AG08396 (cell line): Measurements from ENCODE around the gene ABLIM2.

Experiments used
- DNase-seq: peaks from one replicate; pipeline ENCODE4 v3.0.0; 2012; ENCODE audit warnings: low spot score, mixed read lengths

The ABLIM2 gene

GRCh38 chr4:8028368-8028767 lies 130.2 kb downstream of the ABLIM2 start:
- DNase-seq: no peak

DNA sequence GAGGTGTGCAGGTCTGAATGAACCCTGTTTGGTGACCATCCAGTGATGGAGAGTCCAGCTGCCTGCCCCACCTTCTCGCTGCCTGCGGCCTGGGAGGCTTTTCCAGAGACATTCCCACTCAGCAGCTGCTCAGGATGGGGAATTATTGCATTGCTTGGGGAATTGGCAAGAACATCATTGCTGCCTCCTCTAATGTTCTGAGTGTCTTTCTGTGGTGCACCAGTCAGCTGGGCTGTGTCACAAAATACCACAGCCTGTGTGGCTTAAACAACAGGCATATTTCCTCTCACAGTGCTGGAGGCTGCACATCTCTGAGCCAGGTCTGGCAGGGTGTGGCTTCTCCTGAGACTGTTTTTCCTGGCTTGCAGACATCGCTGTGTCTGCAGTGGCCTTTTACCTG lies 132.2 kb downstream of the ABLIM2 start:
- no peak for DNase-seq

GRCh38 chr4:8025668-8026067 lies 132.9 kb downstream of the ABLIM2 start:
- DNase-seq: no peak

GRCh38 chr4:8024073-8024786 lies 134.4 kb downstream of the ABLIM2 start:
- DNase-seq: no peak

DNA sequence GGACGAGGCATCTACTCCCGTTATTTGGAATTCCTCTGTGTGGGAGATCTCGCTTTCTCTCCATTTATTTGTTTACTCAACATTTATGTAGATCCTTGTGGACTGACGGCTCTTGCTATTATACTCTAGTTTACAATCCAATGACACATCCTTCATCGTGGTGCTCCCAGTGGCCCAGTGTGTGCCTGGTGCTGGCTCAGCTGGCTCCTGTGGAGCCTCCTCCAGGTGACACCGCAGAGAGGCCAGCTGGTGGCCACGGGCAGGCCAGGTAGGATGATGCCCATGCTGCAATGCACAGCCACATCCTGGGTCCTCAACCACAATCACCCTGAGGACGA lies 134.9 kb downstream of the ABLIM2 start:
- DNase-seq: no peak

GRCh38 chr4:8022767-8023695 lies 135.6 kb downstream of the ABLIM2 start:
- no peak for DNase-seq

DNA sequence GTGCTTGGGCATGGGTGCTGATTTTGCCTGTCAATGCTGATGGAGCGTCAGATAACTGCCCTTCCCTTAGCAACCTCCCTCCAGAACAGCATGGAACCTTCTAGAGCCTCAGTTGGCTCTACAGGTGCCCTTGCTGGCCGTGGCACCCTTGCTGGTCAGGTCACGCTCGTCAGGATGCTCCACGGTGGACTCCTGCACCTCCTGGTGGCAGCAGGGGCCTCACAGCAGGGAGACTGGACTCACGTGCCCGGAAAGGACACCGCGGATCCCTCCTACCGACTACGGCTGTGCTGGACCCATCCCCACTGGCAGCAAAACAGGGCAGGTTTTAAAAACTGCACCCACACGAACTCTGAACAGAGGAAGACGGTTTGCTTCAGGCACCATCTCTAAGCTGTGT lies 136.8 kb downstream of the ABLIM2 start:
- no peak for DNase-seq

DNA sequence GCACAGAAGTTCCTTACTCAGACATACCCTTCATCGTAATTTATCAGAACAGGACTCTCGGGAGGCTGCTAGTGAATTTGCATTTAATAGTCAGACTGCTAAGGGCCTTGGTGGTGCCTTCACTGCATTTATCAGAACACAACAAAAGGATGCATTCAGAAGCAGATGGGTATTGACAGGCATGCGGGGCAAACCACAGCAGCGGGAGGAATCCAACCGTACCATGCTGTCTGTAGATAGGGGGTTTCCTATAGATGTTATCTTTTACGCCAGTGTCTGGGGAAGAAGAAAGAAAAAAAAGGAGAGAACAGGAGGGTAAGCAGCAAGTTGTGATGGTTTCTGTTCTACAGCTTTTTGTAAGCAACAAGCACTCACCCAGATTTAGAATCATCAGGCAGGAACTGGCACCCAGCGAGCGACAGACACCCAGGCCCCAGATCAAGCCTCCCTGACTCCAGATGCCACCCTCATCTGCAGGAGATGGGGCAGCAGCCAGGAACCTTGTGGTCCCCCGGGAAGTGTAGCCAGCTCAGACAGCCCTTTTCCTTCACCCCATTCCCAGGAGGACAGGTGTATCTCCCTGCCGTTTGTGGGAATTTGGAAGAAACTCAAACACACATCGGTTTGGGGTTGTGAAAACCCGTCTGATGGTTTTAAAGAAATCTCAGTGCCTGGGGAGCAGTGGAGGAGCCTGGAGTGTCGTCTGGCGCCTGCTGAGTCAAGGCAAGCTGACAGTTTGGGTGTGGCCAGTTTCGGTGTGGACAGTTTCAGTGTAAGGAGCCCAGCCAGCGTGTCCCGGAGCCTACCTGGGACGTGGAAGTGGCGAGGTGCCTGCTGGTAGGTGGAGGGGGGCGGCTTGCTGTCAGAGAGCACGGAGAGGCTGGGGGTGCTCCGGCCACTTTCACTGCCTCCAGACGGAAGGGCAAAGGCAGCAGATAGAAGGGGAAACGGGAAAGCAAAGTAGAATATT lies 138.9 kb downstream of the ABLIM2 start:
- no peak for DNase-seq

GRCh38 chr4:8016527-8016926 lies 142.1 kb downstream of the ABLIM2 start:
- DNase-seq: no peak

DNA sequence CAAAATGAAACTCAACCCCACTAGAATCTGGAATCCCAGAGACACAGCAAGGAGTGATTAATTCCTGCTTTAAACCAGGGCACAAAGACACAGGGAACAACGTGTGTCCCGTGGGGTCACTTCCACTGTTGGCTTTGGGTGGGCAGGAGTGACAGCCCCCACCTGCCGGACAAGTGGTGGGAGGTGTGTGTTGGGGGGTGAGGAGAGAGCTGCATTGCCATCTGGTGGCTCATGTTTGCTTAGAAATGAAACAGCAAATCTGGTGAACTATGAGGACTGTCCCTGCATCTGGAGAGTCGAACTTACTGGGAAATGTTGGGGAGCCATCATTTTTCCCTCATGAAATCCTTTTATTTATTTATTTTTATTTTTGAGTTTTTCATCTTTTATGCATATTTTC lies 143.1 kb downstream of the ABLIM2 start:
- peak; percentile 49 for DNase-seq

DNA sequence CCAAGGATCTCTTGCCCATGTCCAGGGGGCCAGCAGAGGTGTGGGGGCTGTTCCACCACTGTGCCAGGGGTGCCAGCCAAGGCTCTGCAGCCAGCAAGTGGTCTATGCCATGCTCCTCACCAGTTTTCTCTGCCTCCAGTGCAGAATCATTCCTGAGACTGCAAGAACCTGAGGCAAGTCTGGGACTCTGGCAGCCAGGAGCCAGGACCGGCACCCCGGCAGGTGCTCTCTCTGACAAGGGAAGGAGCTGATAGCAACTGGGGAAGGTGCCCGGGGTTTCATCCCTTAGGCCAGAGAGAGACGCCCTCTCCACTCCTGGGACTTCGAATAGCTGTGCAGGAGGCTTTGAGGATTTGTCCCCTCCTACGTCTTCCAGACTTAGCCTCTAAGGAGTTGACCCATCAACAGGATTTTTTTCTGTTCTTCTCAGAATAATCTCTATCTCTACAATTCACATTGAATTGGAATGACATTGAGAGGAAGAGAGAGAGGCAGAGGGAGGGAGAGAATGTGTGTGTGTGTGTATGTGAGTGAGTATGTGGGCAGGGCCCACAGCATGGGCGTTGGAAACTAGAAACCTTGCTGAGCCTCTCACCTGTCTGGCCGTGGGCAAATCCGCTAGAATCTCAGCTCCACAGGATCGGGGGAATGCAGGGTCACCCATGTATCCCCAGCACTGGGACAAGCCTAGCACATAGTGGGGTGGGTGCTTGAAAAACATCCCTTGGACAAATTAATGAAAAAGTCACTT lies 144.5 kb downstream of the ABLIM2 start:
- no peak for DNase-seq

- no peak for DNase-seq
Observed at GRCh38 chr4:8012517-8012916, 146.1 kb downstream of the ABLIM2 start.

DNA sequence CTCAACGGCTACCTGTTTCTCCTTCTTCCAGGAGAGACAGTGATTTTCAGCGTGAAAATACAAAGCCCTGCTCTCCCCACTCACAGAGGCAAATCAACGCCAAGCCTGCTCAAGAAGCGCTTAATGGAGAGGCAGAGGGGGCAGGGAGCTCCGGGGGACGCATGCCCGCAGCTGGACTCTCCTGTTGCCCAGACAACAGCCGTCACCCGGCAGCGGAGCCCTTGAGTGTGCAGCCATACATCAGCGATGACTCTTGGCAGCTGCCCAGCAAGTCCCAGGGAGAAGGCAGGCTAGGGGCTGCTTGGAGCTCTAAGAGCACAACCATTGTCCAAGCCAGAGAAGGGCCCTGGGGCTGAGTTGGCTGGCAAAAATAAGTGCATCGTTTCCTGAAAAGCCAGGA lies 148.0 kb downstream of the ABLIM2 start:
- peak; percentile 46 for DNase-seq

- no peak for DNase-seq
Observed at GRCh38 chr4:8009710-8010511, 148.7 kb downstream of the ABLIM2 start.

DNA sequence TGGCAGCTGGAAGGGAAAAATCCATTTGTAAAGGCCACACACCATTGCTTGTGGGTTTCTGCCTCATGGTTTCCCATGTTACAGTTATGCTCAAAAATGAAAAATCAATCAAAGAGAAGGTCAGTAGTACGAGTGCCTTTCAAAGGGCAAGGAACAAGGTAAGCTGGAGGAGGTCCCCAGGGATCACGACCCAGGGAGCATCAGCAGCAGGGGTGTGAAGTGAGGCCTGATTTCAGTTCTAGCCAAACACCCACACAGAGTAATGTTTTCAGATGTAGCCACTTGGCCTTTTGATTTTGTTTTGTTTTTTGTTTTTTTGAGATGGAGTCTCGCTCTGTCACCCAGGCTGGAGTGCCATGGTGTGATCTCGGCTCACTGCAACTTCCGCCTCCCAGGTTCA lies 149.5 kb downstream of the ABLIM2 start:
- DNase-seq: no peak

GRCh38 chr4:8008391-8008790 lies 150.2 kb downstream of the ABLIM2 start:
- no peak for DNase-seq

- no peak for DNase-seq
Observed at GRCh38 chr4:8007581-8007980, 151.0 kb downstream of the ABLIM2 start.

GRCh38 chr4:8006471-8006870 lies 152.1 kb downstream of the ABLIM2 start:
- no peak for DNase-seq

GRCh38 chr4:8005814-8006215 lies 152.8 kb downstream of the ABLIM2 start:
- no peak for DNase-seq

GRCh38 chr4:8005033-8005808 lies 153.4 kb downstream of the ABLIM2 start:
- DNase-seq: no peak
